VCaP (cell line): ENCODE measurements around the gene SLC25A33.

Source experiments
- H3K27ac ChIP-seq: fragments of 450-650 bp; 2 replicates; pipeline ENCODE4 v1.5.1; 2017
- CTCF ChIP-seq: fragments of 450-650 bp; conservative IDR thresholded peaks from 2 replicates; pipeline ENCODE4 v1.5.1; 2017; ENCODE audit warnings: mild to moderate bottlenecking, moderate library complexity

SLC25A33 gene

GRCh38 chr1:9603766-9604753 is 64.8 kb downstream of the SLC25A33 start:
- TF ChIP-seq CTCF: no peak
- no peak overlapping the region for H3K27ac ChIP-seq

GRCh38 chr1:9604836-9605235 is 65.6 kb downstream of the SLC25A33 start:
- no peak overlapping the region for H3K27ac ChIP-seq
- TF ChIP-seq CTCF: no peak

DNA sequence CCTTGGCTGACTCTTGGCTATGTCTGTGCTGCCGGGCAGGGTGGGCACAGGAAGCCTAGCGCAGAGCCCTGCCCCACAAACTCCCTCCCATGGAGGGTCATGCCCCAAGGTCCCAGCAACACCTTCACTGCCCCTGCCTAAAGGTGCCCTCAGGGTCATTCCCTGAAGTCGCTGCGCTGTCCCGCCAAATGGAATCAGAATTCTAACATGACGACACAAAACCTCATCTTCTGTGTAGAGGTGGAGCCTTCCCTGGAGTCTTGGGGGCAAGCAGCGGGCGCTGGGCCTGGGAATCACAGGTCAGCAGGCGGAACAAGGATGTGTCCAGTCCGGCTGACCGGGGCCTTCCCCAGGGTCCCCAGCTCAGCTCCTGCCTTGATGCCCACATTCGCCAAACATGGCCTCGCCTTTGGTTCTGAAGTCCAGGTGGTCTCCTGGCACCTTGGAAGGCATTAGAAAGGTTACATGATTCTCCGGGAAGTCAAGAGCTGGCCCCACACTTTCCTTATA is 66.7 kb downstream of the SLC25A33 start:
- no peak for TF ChIP-seq CTCF
- H3K27ac ChIP-seq: no peak overlapping the region

GRCh38 chr1:9606458-9606857 is 67.2 kb downstream of the SLC25A33 start:
- H3K27ac ChIP-seq: no peak overlapping the region
- no peak for TF ChIP-seq CTCF

DNA sequence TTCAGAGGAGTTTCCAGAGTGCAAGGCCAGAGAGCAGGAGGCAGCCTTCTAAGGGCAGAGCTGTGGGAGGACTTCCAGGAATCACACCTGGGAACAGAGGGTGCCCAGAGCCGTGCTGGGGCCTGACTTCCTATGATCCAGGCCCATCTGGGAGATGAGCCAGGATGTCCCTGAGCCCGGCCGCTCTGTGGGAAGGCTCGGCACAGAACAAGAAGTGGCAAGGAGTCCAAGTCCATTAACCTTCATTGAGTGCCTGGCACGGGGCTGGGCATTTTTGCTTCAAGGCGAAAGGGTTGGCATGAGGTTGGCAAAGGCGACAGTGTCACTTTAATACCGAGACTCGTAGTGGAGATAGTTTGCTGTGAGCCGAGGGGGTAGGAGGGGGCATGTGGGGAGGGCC is 67.7 kb downstream of the SLC25A33 start:
- no peak for TF ChIP-seq CTCF
- H3K27ac ChIP-seq: no peak overlapping the region

GRCh38 chr1:9607352-9607751 is 68.1 kb downstream of the SLC25A33 start:
- TF ChIP-seq CTCF: no peak
- no peak overlapping the region for H3K27ac ChIP-seq

- no peak overlapping the region for H3K27ac ChIP-seq
- no peak for TF ChIP-seq CTCF
Observed at GRCh38 chr1:9609998-9610397, 70.7 kb downstream of the SLC25A33 start.
